ENCODE measurements around the gene ALPK3. TPM values are rescaled to one million over a fixed set of nuclear protein-coding genes. Genes with fewer than 3 reads are reported as not detected.

The ALPK3 gene
- total RNA-seq, 1 donor from 2014 or later = 5.4 TPM

- Mint-ChIP-seq H3K27ac (no peak overlapping the region), H3K27me3 (ENCODE audit: insufficient read depth, low read depth) (peaks cover 2% of the 10 kb centered on the region), H3K9me3 (no peaks in the 10 kb centered on the region), H3K4me3 (no peak overlapping the region), H3K36me3 (no peaks in the 10 kb centered on the region), H3K4me1 (peaks cover 9% of the 10 kb centered on the region)
- H2AFZ ChIP-seq (replicated peaks) = no peak overlapping the region
- TF ChIP-seq EZH2 (IDR thresholded peaks at IDR 0.05) (no peak), CTCF (IDR thresholded peaks at IDR 0.05) (no peak), EZH2phosphoT487 (IDR thresholded peaks at IDR 0.05) (no peak)
- H3K9ac ChIP-seq = no peak overlapping the region
- H3K4me2 ChIP-seq = no peak overlapping the region
- H4K20me1 ChIP-seq (ENCODE audit: low read depth) = no peaks in the 10 kb centered on the region
- H3K36me3 ChIP-seq = no peaks in the 10 kb centered on the region
- H3K79me2 ChIP-seq (ENCODE audit: low read depth) = no peaks in the 10 kb centered on the region
- H3K9me3 ChIP-seq (ENCODE audit: low read depth) = no peaks in the 10 kb centered on the region
- H3K4me3 ChIP-seq = no peak overlapping the region
- H3K27me3 ChIP-seq = no peaks in the 10 kb centered on the region
- DNase-seq (ENCODE audit: low spot score) = no peak
- H3F3A ChIP-seq (ENCODE audit: low read depth) = no peaks in the 10 kb centered on the region
- no peak overlapping the region for H3K27ac ChIP-seq
- no peaks in the 10 kb centered on the region for H3K4me1 ChIP-seq
Measured at GRCh38 chr15:84859651-84860050, 42.5 kb downstream of the ALPK3 start.

DNA sequence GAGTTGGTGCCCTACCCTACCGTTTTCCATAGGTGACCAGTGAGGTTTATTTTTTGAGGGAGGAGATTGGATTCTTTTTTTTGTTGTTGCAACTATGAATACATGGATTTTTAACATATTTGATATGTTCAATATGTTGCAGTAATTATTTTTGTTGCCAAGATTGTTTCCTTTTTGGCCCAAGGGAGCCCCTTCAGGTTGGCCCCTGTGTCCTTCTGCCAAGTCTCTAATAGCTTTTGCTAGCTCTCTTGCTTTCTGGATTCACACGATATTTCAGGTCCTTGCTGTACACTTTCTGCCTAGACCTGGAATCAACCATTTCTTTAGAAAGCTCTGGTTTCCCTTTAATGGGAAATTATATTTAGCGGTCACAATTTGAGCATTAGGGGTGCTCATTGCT is 44.6 kb downstream of the ALPK3 start:
- no peak for DNase-seq (ENCODE audit: low spot score)
- Histone ChIP-seq H3K36me3 (no peaks in the 10 kb centered on the region), H3K27me3 (no peaks in the 10 kb centered on the region), H3K4me2 (no peak overlapping the region), H2AFZ (replicated peaks) (no peak overlapping the region), H3K4me3 (no peak overlapping the region), H3F3A (ENCODE audit: low read depth) (no peaks in the 10 kb centered on the region), H4K20me1 (ENCODE audit: low read depth) (no peaks in the 10 kb centered on the region), H3K9ac (no peak overlapping the region), H3K79me2 (ENCODE audit: low read depth) (no peaks in the 10 kb centered on the region), H3K4me1 (no peaks in the 10 kb centered on the region), H3K27ac (no peak overlapping the region), H3K9me3 (ENCODE audit: low read depth) (no peaks in the 10 kb centered on the region)
- Mint-ChIP-seq H3K9me3 (no peaks in the 10 kb centered on the region), H3K36me3 (no peaks in the 10 kb centered on the region), H3K27ac (no peak overlapping the region), H3K27me3 (ENCODE audit: insufficient read depth, low read depth) (peaks cover 5% of the 10 kb centered on the region), H3K4me1 (peaks cover 12% of the 10 kb centered on the region), H3K4me3 (no peak overlapping the region)
- TF ChIP-seq CTCF (IDR thresholded peaks at IDR 0.05) (no peak), EZH2phosphoT487 (IDR thresholded peaks at IDR 0.05) (no peak), EZH2 (IDR thresholded peaks at IDR 0.05) (no peak)

DNA sequence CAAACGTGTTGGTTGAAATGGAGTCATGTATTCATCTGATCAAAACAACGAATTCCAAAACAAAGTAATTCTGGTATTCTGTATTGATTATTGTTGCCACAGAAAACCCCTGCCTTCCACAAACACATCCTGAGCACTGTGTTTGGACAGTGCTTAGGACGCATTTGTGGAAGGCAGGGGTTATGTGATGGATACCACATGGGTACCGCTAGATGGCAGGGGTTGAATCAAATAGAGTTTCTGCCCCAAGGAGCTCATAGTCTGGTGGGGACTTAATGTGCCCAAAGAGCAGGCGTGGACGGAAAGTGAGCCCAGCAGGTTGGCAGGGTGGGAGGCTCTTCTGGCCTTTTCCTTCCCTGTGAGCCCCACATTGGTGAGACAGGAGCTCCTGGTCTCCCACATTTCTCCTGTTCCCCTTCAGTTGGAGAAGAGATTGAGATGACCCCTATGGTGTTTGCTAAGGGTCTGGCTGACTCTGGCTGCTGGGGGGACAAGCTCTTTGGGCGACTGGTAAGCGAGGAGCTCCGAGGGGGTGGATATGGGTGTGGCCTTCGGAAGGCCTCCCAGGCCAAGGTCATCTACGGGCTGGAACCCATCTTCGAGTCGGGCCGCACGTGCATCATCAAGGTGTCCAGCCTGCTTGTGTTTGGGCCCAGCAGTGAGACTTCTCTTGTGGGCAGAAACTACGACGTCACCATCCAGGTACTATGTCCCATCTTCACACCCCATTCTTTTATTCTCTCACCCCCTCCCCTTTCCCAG is 45.2 kb downstream of the ALPK3 start:
- no peaks in the 10 kb centered on the region for H3F3A ChIP-seq (ENCODE audit: low read depth)
- H3K79me2 ChIP-seq (ENCODE audit: low read depth) = no peaks in the 10 kb centered on the region
- TF ChIP-seq EZH2phosphoT487 (IDR thresholded peaks at IDR 0.05) = no peak
- no peak for TF ChIP-seq CTCF (IDR thresholded peaks at IDR 0.05)
- TF ChIP-seq EZH2 (IDR thresholded peaks at IDR 0.05) = no peak
- no peak overlapping the region for H3K4me3 Mint-ChIP-seq
- no peak overlapping the region for H3K27ac Mint-ChIP-seq
- H3K4me3 ChIP-seq = no peak overlapping the region
- no peak overlapping the region for H3K4me2 ChIP-seq
- H3K4me1 ChIP-seq = no peaks in the 10 kb centered on the region
- no peak for DNase-seq (ENCODE audit: low spot score)
- no peak overlapping the region for H3K27ac ChIP-seq
- no peaks in the 10 kb centered on the region for H4K20me1 ChIP-seq (ENCODE audit: low read depth)
- H3K36me3 Mint-ChIP-seq = no peaks in the 10 kb centered on the region
- H3K27me3 ChIP-seq = no peaks in the 10 kb centered on the region
- peaks cover 12% of the 10 kb centered on the region for H3K4me1 Mint-ChIP-seq
- no peak overlapping the region for H2AFZ ChIP-seq (replicated peaks)
- no peaks in the 10 kb centered on the region for H3K9me3 ChIP-seq (ENCODE audit: low read depth)
- no peaks in the 10 kb centered on the region for H3K36me3 ChIP-seq
- H3K27me3 Mint-ChIP-seq (ENCODE audit: insufficient read depth, low read depth) = peaks cover 5% of the 10 kb centered on the region
- H3K9me3 Mint-ChIP-seq = no peaks in the 10 kb centered on the region
- no peak overlapping the region for H3K9ac ChIP-seq

All from neural progenitor cell (in vitro differentiated cells).